Measurements from ENCODE around the gene CCDC146.

The CCDC146 gene

DNA sequence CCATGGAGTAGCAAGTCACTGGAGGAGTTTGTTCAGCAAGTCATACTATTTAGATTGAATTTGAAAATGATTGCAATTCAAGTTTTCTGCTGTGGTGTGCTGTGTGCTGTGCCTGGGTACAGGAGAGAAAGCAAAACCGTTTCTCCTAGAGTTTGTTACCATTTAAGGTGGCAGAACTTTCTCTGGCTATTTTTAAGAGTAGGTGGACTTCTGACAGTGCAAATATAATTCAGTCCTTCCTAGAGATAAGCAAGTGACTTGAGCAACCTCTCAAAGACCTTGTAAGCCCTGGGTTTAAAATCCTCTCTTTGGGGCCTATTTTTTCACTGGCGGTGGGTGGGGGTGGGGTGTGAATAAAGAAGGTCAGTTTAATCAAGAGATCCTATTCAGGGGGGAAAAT lies 120.1 kb downstream of the CCDC146 start:
- H3K27ac ChIP-seq (ENCODE audit: low read length), result no peak overlapping the region
- H3K79me2 ChIP-seq (ENCODE audit: insufficient read depth, low read length), result no peaks in the 10 kb centered on the region
- ATAC-seq (ENCODE audit: insufficient read depth, low read depth), result no peak
- H2AFZ ChIP-seq (ENCODE audit: low read depth, low read length), result no peak overlapping the region
- H3K9me3 ChIP-seq (ENCODE audit: insufficient read depth, low read length, severe bottlenecking), result no peaks in the 10 kb centered on the region
- no peak overlapping the region for H3K9ac ChIP-seq (ENCODE audit: low read depth, low read length)
- no peak overlapping the region for H3K4me2 ChIP-seq (ENCODE audit: insufficient read depth, low read length)
- H3K4me3 ChIP-seq (ENCODE audit: low read depth in 1 of 2, low read length in 2 of 2), result no peak overlapping the region
- TF ChIP-seq EZH2 (IDR thresholded peaks at IDR 0.05; ENCODE audit: borderline replicate concordance, low read depth, low read length, severe bottlenecking), result no peak
- TF ChIP-seq, protein P1, sequence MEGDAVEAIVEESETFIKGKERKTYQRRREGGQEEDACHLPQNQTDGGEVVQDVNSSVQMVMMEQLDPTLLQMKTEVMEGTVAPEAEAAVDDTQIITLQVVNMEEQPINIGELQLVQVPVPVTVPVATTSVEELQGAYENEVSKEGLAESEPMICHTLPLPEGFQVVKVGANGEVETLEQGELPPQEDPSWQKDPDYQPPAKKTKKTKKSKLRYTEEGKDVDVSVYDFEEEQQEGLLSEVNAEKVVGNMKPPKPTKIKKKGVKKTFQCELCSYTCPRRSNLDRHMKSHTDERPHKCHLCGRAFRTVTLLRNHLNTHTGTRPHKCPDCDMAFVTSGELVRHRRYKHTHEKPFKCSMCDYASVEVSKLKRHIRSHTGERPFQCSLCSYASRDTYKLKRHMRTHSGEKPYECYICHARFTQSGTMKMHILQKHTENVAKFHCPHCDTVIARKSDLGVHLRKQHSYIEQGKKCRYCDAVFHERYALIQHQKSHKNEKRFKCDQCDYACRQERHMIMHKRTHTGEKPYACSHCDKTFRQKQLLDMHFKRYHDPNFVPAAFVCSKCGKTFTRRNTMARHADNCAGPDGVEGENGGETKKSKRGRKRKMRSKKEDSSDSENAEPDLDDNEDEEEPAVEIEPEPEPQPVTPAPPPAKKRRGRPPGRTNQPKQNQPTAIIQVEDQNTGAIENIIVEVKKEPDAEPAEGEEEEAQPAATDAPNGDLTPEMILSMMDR (IDR thresholded peaks at IDR 0.05; ENCODE audit: borderline replicate concordance, extremely low read depth, low read length, poor library complexity, severe bottlenecking), result no peak
- DNase-seq, result no peak
- H3K27me3 ChIP-seq (ENCODE audit: insufficient read depth, low read length, poor library complexity), result no peaks in the 10 kb centered on the region
- H3K4me1 ChIP-seq (ENCODE audit: insufficient read depth, low read length), result peaks cover 20% of the 10 kb centered on the region
- H4K20me1 ChIP-seq (ENCODE audit: insufficient read depth, low read length), result no peaks in the 10 kb centered on the region
- peaks cover 21% of the 10 kb centered on the region; the same call in 1 of the 2 replicates for H3K36me3 ChIP-seq (ENCODE audit: insufficient read depth, low read length)

DNA sequence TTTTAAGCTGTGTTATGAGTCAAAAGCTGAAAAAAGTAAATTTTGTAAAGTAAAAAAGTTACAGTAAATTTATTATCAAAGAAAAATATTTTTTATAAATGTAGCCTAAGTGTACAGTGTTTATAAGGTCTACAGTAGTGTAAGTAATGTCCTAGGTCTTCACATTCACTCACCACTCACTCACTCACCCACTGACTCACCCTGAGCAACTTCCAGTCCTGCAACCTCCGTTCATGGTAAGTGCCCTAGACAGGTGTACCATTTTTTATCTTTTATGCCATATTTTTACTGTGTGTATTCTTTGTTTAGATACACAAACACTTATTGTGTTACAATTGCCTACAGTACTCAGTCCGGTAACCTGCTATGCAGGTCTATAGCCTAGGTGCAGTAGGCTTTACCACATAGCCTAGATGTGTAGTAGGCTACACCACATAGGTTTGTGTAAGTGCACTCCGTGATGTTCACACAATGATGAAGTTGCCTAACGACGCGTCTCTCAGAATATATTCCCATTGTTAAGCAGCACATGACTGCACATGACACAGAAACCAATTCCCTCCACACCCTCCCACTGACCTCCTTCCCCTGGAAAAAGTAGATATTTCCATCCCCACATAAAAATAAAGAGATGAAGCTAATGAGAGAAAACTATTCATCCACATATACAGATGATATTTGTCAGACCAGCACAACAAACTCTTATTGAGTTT lies 122.0 kb downstream of the CCDC146 start:
- Histone ChIP-seq H4K20me1 (ENCODE audit: insufficient read depth, low read length) (no peaks in the 10 kb centered on the region), H3K27ac (ENCODE audit: low read length) (no peak overlapping the region), H3K4me1 (ENCODE audit: insufficient read depth, low read length) (peaks cover 11% of the 10 kb centered on the region), H2AFZ (ENCODE audit: low read depth, low read length) (no peak overlapping the region), H3K9me3 (ENCODE audit: insufficient read depth, low read length, severe bottlenecking) (no peaks in the 10 kb centered on the region), H3K79me2 (ENCODE audit: insufficient read depth, low read length) (no peaks in the 10 kb centered on the region), H3K9ac (ENCODE audit: low read depth, low read length) (no peak overlapping the region), H3K4me3 (ENCODE audit: low read depth in 1 of 2, low read length in 2 of 2) (no peak overlapping the region), H3K36me3 (ENCODE audit: insufficient read depth, low read length) (peaks cover 10% of the 10 kb centered on the region; the same call in 1 of the 2 replicates), H3K4me2 (ENCODE audit: insufficient read depth, low read length) (no peak overlapping the region), H3K27me3 (ENCODE audit: insufficient read depth, low read length, poor library complexity) (no peaks in the 10 kb centered on the region)
- TF ChIP-seq, protein P1 (IDR thresholded peaks at IDR 0.05; ENCODE audit: borderline replicate concordance, extremely low read depth, low read length, poor library complexity, severe bottlenecking), result no peak
- no peak for TF ChIP-seq EZH2 (IDR thresholded peaks at IDR 0.05; ENCODE audit: borderline replicate concordance, low read depth, low read length, severe bottlenecking)
- DNase-seq (no peak), ATAC-seq (ENCODE audit: insufficient read depth, low read depth) (no peak)

- peaks cover 3% of the 10 kb centered on the region for H3K4me1 ChIP-seq (ENCODE audit: insufficient read depth, low read length)
- no peak overlapping the region for H2AFZ ChIP-seq (ENCODE audit: low read depth, low read length)
- H3K9me3 ChIP-seq (ENCODE audit: insufficient read depth, low read length, severe bottlenecking), result no peaks in the 10 kb centered on the region
- ATAC-seq (ENCODE audit: insufficient read depth, low read depth), result no peak
- DNase-seq, result no peak
- H3K79me2 ChIP-seq (ENCODE audit: insufficient read depth, low read length), result no peaks in the 10 kb centered on the region
- no peak overlapping the region for H3K4me3 ChIP-seq (ENCODE audit: low read depth in 1 of 2, low read length in 2 of 2)
- no peaks in the 10 kb centered on the region for H3K27me3 ChIP-seq (ENCODE audit: insufficient read depth, low read length, poor library complexity)
- H3K27ac ChIP-seq (ENCODE audit: low read length), result peak overlapping the region; percentile 27; the same call in 1 of the 2 replicates
- no peak overlapping the region for H3K4me2 ChIP-seq (ENCODE audit: insufficient read depth, low read length)
- no peak for TF ChIP-seq EZH2 (IDR thresholded peaks at IDR 0.05; ENCODE audit: borderline replicate concordance, low read depth, low read length, severe bottlenecking)
- TF ChIP-seq, protein P1 (IDR thresholded peaks at IDR 0.05; ENCODE audit: borderline replicate concordance, extremely low read depth, low read length, poor library complexity, severe bottlenecking), result no peak
- H3K9ac ChIP-seq (ENCODE audit: low read depth, low read length), result no peak overlapping the region
- no peaks in the 10 kb centered on the region for H4K20me1 ChIP-seq (ENCODE audit: insufficient read depth, low read length)
- peaks cover 10% of the 10 kb centered on the region; the same call in 1 of the 2 replicates for H3K36me3 ChIP-seq (ENCODE audit: insufficient read depth, low read length)
Observed at GRCh38 chr7:77245015-77245755, 122.8 kb downstream of the CCDC146 start.
